PC-3 (cell line): ENCODE results near the gene CELA3A.
"Not testable (repeated sequence)": the region's sequence is repeated elsewhere in the genome, so short reads cannot be mapped to it uniquely, and the experiment has no call there.

Experiments used
- EZH2 ChIP-seq: fragments of 300-600 bp; sonication (generic); IDR thresholded peaks from one replicate; pipeline ENCODE4 v1.6.1; 2017; ENCODE audit warnings: antibody characterized with exemption, mild to moderate bottlenecking, low read length; ENCODE audit not compliant: unreplicated experiment
- TF ChIP-seq, protein P1 (sequence below): fragments of 300-600 bp; sonication (generic); conservative IDR thresholded peaks from 2 replicates; pipeline ENCODE4 v1.5.1; 2017; ENCODE audit warnings: antibody characterized with exemption, low read depth, mild to moderate bottlenecking, low read length

DNA sequence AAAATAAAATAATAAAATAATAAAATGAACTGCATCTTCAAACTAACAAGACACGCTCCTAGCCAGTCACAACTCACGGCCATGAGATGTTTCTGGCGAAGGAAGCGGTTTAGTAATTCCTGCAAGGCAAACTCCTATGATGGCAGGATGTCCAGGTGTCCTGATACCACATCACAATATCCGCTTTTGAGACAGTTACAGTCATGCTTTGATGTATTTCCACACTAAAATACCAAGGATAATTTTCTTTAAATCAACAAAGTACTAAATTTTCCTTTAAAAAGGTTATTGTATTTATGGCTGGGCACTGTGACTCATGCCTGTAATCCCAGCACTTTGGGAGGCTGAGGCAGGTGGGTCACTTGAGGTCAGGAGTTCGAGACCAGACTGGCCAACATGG lies 34.2 kb upstream of the CELA3A start:
- TF ChIP-seq, protein P1, sequence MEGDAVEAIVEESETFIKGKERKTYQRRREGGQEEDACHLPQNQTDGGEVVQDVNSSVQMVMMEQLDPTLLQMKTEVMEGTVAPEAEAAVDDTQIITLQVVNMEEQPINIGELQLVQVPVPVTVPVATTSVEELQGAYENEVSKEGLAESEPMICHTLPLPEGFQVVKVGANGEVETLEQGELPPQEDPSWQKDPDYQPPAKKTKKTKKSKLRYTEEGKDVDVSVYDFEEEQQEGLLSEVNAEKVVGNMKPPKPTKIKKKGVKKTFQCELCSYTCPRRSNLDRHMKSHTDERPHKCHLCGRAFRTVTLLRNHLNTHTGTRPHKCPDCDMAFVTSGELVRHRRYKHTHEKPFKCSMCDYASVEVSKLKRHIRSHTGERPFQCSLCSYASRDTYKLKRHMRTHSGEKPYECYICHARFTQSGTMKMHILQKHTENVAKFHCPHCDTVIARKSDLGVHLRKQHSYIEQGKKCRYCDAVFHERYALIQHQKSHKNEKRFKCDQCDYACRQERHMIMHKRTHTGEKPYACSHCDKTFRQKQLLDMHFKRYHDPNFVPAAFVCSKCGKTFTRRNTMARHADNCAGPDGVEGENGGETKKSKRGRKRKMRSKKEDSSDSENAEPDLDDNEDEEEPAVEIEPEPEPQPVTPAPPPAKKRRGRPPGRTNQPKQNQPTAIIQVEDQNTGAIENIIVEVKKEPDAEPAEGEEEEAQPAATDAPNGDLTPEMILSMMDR = not testable (repeated sequence)
- TF ChIP-seq EZH2 = not testable (repeated sequence)
